IPS-NIHi11 (cell line): ENCODE data around the gene BCOR.

Experiments
- DNase-seq: peaks from one replicate; pipeline ENCODE4 v3.0.0; 2012; ENCODE audit warnings: mixed read lengths, low spot score

The BCOR gene

GRCh38 chrX:40084471-40085101 is 13.2 kb downstream of the BCOR start:
- no peak for DNase-seq

- no peak for DNase-seq
These were observed 13.8 kb downstream of the BCOR start for GRCh38 chrX:40083979-40084359.

GRCh38 chrX:40083120-40083978 is 14.4 kb downstream of the BCOR start:
- peak; percentile 31 for DNase-seq

- no peak for DNase-seq
These were observed 15.2 kb downstream of the BCOR start for GRCh38 chrX:40082447-40083119.

- DNase-seq: no peak
These were observed 16.1 kb downstream of the BCOR start for GRCh38 chrX:40081679-40082068.

GRCh38 chrX:40080894-40081678 is 16.7 kb downstream of the BCOR start:
- no peak for DNase-seq

- DNase-seq: no peak
These were observed 18.2 kb downstream of the BCOR start for GRCh38 chrX:40079572-40079971.

GRCh38 chrX:40078489-40079227 is 19.1 kb downstream of the BCOR start:
- no peak for DNase-seq

- DNase-seq: no peak
These were observed 19.9 kb downstream of the BCOR start for GRCh38 chrX:40077906-40078305.

GRCh38 chrX:40076750-40077575 is 20.8 kb downstream of the BCOR start:
- DNase-seq: no peak

GRCh38 chrX:40074959-40075332 is 22.8 kb downstream of the BCOR start:
- DNase-seq: no peak

GRCh38 chrX:40074080-40074958 is 23.4 kb downstream of the BCOR start:
- no peak for DNase-seq

GRCh38 chrX:40073439-40074054 is 24.2 kb downstream of the BCOR start:
- no peak for DNase-seq

- no peak for DNase-seq
These were observed 25.5 kb downstream of the BCOR start for GRCh38 chrX:40072246-40072645.

- no peak for DNase-seq
These were observed 29.7 kb downstream of the BCOR start for GRCh38 chrX:40068048-40068447.

- DNase-seq: no peak
These were observed 31.1 kb downstream of the BCOR start for GRCh38 chrX:40066700-40067099.

- no peak for DNase-seq
These were observed 32.3 kb downstream of the BCOR start for GRCh38 chrX:40065296-40066046.

GRCh38 chrX:40064055-40064597 is 33.6 kb downstream of the BCOR start:
- peak; percentile 28 for DNase-seq
